T-cell (primary cell): ENCODE measurements around the gene CHAMP1. TPM values are rescaled to one million over a fixed set of nuclear protein-coding genes. Genes with fewer than 3 reads are reported as not detected.

Experiments
- ATAC-seq, 4 experiments: fragments of 200-7000 bp in 3 of 4; fragments of 150-1000 bp in 1 of 4; cut with Tn5 transposase; replicated peaks in 1 of 4; 1 replicate in 3 of 4; 2 replicates in 1 of 4; pipeline ENCODE4 v1.10.0; 2021; ENCODE audit warnings: moderate library complexity in 3 of 4, mild to moderate bottlenecking in 2 of 4, moderate number of reproducible peaks in 1 of 4
- CTCF ChIA-PET, 2 donors: fragments of 300-600 bp; sonication (Branson Sonifier 250); formaldehyde crosslinking; loops; one replicate each; lab custom pipeline; 2022; ENCODE audit warnings: antibody characterized with exemption in 2 of 2; lab: Charles Lee
- POLR2A ChIA-PET, 2 donors: fragments of 300-600 bp; sonication (Branson Sonifier 250); formaldehyde crosslinking; loops; one replicate each; lab custom pipeline; 2022; ENCODE audit warnings: antibody characterized with exemption in 2 of 2; lab: Charles Lee
- DNase-seq, 35 experiments: peaks; one replicate each; pipeline versions ENCODE4 v3.0.0 to v3.0.0-alpha.2; 2013 to 2023
- H3K27ac ChIP-seq: one replicate; pipeline ENCODE4 v1.5.1; 2013; ENCODE audit warnings: low read length
- H3K27me3 ChIP-seq, 2 experiments: replicated peaks in 1 of 2; 1 replicate in 1 of 2; 2 replicates in 1 of 2; pipeline versions ENCODE4 v1.6.1 to v1.7.0; 2013; ENCODE audit warnings: low read length in 1 of 2, mixed read lengths in 1 of 2; ENCODE audit not compliant: control insufficient read depth in 2 of 2, insufficient read depth in 2 of 2; ENCODE audit errors: extremely low read depth in 1 of 2
- H3K36me3 ChIP-seq, 2 donors: 1 replicate in 1 of 2; 2 replicates in 1 of 2; pipeline versions ENCODE4 v1.6.1 to v1.7.0; 2013; ENCODE audit warnings: low read length in 1 of 2; ENCODE audit not compliant: control insufficient read depth in 2 of 2, insufficient read depth in 1 of 2; ENCODE audit errors: extremely low read depth in 1 of 2
- H3K4me1 ChIP-seq, 2 experiments: 1 replicate in 1 of 2; 2 replicates in 1 of 2; pipeline versions ENCODE4 v1.6.1 to v1.7.0; 2013; ENCODE audit warnings: low read length in 2 of 2, mixed read lengths in 1 of 2; ENCODE audit not compliant: insufficient read depth in 2 of 2, control insufficient read depth in 1 of 2; ENCODE audit errors: extremely low read depth in 1 of 2
- H3K4me3 ChIP-seq, 2 donors: 1 replicate in 1 of 2; 2 replicates in 1 of 2; pipeline versions ENCODE4 v1.5.1 to v1.7.0; 2013; ENCODE audit warnings: mild to moderate bottlenecking in 2 of 2, low read length in 1 of 2, moderate library complexity in 1 of 2; ENCODE audit not compliant: control insufficient read depth in 1 of 2; ENCODE audit errors: extremely low read depth in 1 of 2
- H3K9me3 ChIP-seq: 2 replicates; pipeline ENCODE4 v1.7.0; 2013
- H3K27ac Mint-ChIP-seq, 2 donors: one replicate each; pipeline ENCODE4 v1.8.0; 2020 to 2021; ENCODE audit warnings: mild to moderate bottlenecking in 2 of 2, mixed read lengths in 2 of 2
- H3K27me3 Mint-ChIP-seq, 2 donors: one replicate each; pipeline ENCODE4 v1.8.0; 2021 to 2022; ENCODE audit warnings: mixed read lengths in 2 of 2
- H3K36me3 Mint-ChIP-seq: one replicate; pipeline ENCODE4 v1.8.0; 2021; ENCODE audit warnings: mixed read lengths
- H3K4me1 Mint-ChIP-seq, 3 donors: one replicate each; pipeline ENCODE4 v1.8.0; 2020 to 2022; ENCODE audit warnings: mixed read lengths in 3 of 3, mild to moderate bottlenecking in 1 of 3
- H3K4me3 Mint-ChIP-seq, 3 donors: one replicate each; pipeline ENCODE4 v1.8.0; 2020 to 2022; ENCODE audit warnings: mild to moderate bottlenecking in 3 of 3, mixed read lengths in 3 of 3, moderate library complexity in 3 of 3
- H3K9me3 Mint-ChIP-seq, 3 donors: one replicate each; pipeline ENCODE4 v1.8.0; 2020 to 2022; ENCODE audit warnings: mixed read lengths in 3 of 3
- WGBS: methylation state at CpG from one replicate; pipeline ENCODE4 v1.1.5; 2013; ENCODE audit warnings: missing lambda C conversion rate; ENCODE audit not compliant: insufficient coverage; 5-methylcytosine and 5-hydroxymethylcytosine counted together
- total RNA-seq, 35 experiments: library from RNA in 6 of 35; stranded (reverse) in 6 of 35; fragments of 120-200 nt in 1 of 35; gene quantifications; one replicate each; pipeline versions ENCODE4 v1.2.1 to v1.2.4 and lab custom pipeline; 2013 to 2026

Gene CHAMP1
- total RNA-seq, 5 donors from 2014 or later (not counting 1 experiment from before 2014, with no cell fraction given), result 14.0 to 21.7 (median 18.0) TPM

GRCh38 chr13:114282041-114282670 lies 32.1 kb upstream of the CHAMP1 start:
- peak in 31 of 35 experiments; percentile 10 to 85 (median 69) for DNase-seq
- ChIA-PET POLR2A (interaction anchor here in 1 of 2 donors (0.6 kb wide), 1 partner anchor 1007 kb away, joined by 7 read pairs; no protein-coding TSS in a partner anchor), CTCF (interaction anchor here in 1 of 2 donors (0.8 to 1.4 kb wide), 2 partner anchors 14 to 56 kb away, joined by 3 read pairs; no protein-coding TSS in a partner anchor)
- H3K4me3 Mint-ChIP-seq, result peak overlapping the region; percentile 83 to 91 (median 89)
- no peaks in the 10 kb centered on the region for H3K9me3 Mint-ChIP-seq
- peaks cover 55 to 60% (median 59%) of the 10 kb centered on the region in 3 donors for H3K4me1 Mint-ChIP-seq
- H3K9me3 ChIP-seq, result no peaks in the 10 kb centered on the region
- H3K36me3 ChIP-seq, result peaks cover 0 to 17% of the 10 kb centered on the region in 2 donors
- peak overlapping the region; percentile 86 to 89 for H3K27ac Mint-ChIP-seq
- H3K27me3 ChIP-seq, result no peaks in the 10 kb centered on the region
- peak; percentile 70 to 75 (median 72) for ATAC-seq
- no peaks in the 10 kb centered on the region for H3K27me3 Mint-ChIP-seq
- WGBS, result 0% methylated on average over 33 of the region's 50 CpGs
- peaks cover 32% of the 10 kb centered on the region for H3K36me3 Mint-ChIP-seq
- H3K27ac ChIP-seq, result peak overlapping the region; percentile 35
- H3K4me3 ChIP-seq, result peak overlapping the region; percentile 66 to 68
- peaks cover 32 to 33% of the 10 kb centered on the region in 2 experiments for H3K4me1 ChIP-seq

- POLR2A ChIA-PET, result no interaction called here
- ATAC-seq, result no peak
- no peaks in the 10 kb centered on the region for H3K9me3 Mint-ChIP-seq
These were observed 30.7 kb upstream of the CHAMP1 start for GRCh38 chr13:114283576-114283975.

GRCh38 chr13:114284680-114285079 lies 29.6 kb upstream of the CHAMP1 start:
- Mint-ChIP-seq H3K27me3 (no peaks in the 10 kb centered on the region), H3K4me1 (peaks cover 48 to 53% (median 49%) of the 10 kb centered on the region in 3 donors), H3K27ac (no peak overlapping the region), H3K4me3 (peak overlapping the region in 2 of 3 donors; percentile 6 to 39), H3K36me3 (peaks cover 42% of the 10 kb centered on the region), H3K9me3 (no peaks in the 10 kb centered on the region)
- no peak for DNase-seq
- no peaks in the 10 kb centered on the region for H3K27me3 ChIP-seq
- no CpG with 5 or more reads among the region's 8 CpGs for WGBS
- no peak for ATAC-seq
- no peaks in the 10 kb centered on the region for H3K9me3 ChIP-seq
- H3K27ac ChIP-seq, result no peak overlapping the region
- ChIA-PET POLR2A (no interaction called here), CTCF (no interaction called here)
- no peak overlapping the region for H3K4me3 ChIP-seq
- peaks cover 18 to 26% of the 10 kb centered on the region in 2 experiments for H3K4me1 ChIP-seq
- peaks cover 4 to 35% of the 10 kb centered on the region in 2 donors for H3K36me3 ChIP-seq

More at GRCh38 chr13:114283576-114283975, 30.7 kb upstream of the CHAMP1 start:
- no peaks in the 10 kb centered on the region for H3K27me3 ChIP-seq
- Mint-ChIP-seq H3K36me3 (peaks cover 37% of the 10 kb centered on the region), H3K4me1 (peaks cover 55 to 59% (median 58%) of the 10 kb centered on the region in 3 donors), H3K4me3 (peak overlapping the region; percentile 48 to 67 (median 61)), H3K27me3 (no peaks in the 10 kb centered on the region), H3K27ac (peak overlapping the region; percentile 24 to 60)
- no peak overlapping the region for H3K4me3 ChIP-seq
- no peak for DNase-seq
- no peaks in the 10 kb centered on the region for H3K9me3 ChIP-seq
- CTCF ChIA-PET, result no interaction called here
- peaks cover 0 to 29% of the 10 kb centered on the region in 2 donors for H3K36me3 ChIP-seq
- WGBS, result 100% methylated on average over 1 of the region's 3 CpGs
- H3K27ac ChIP-seq, result no peak overlapping the region
- H3K4me1 ChIP-seq, result peaks cover 29 to 32% of the 10 kb centered on the region in 2 experiments

- peaks cover 43 to 47% (median 43%) of the 10 kb centered on the region in 3 donors for H3K4me1 Mint-ChIP-seq
- Histone ChIP-seq H3K27ac (no peak overlapping the region), H3K36me3 (peaks cover 4 to 41% of the 10 kb centered on the region in 2 donors), H3K27me3 (no peaks in the 10 kb centered on the region), H3K9me3 (no peaks in the 10 kb centered on the region), H3K4me3 (no peak overlapping the region), H3K4me1 (peaks cover 13 to 23% of the 10 kb centered on the region in 2 experiments)
- ATAC-seq, result no peak
- H3K27me3 Mint-ChIP-seq, result no peaks in the 10 kb centered on the region
- ChIA-PET POLR2A (no interaction called here), CTCF (no interaction called here)
- peaks cover 43% of the 10 kb centered on the region for H3K36me3 Mint-ChIP-seq
- no peak for DNase-seq
- peak overlapping the region in 1 of 2 donors; percentile 3 for H3K27ac Mint-ChIP-seq
- peak overlapping the region in 2 of 3 donors; percentile 6 to 39 for H3K4me3 Mint-ChIP-seq
- WGBS, result 100% methylated on average over 2 of the region's 4 CpGs
- H3K9me3 Mint-ChIP-seq, result no peaks in the 10 kb centered on the region
These were observed 29.0 kb upstream of the CHAMP1 start for GRCh38 chr13:114285166-114285808.

- CTCF ChIA-PET, result interaction anchor here in 1 of 2 donors (0.7 kb wide), 1 partner anchor 12 kb away, joined by 3 read pairs; no protein-coding TSS in a partner anchor
- Histone ChIP-seq H3K4me3 (no peak overlapping the region), H3K4me1 (peaks cover 10 to 15% of the 10 kb centered on the region in 2 experiments), H3K27ac (no peak overlapping the region), H3K27me3 (no peaks in the 10 kb centered on the region), H3K36me3 (peaks cover 8 to 54% of the 10 kb centered on the region in 2 donors), H3K9me3 (no peaks in the 10 kb centered on the region)
- POLR2A ChIA-PET, result no interaction called here
- no peaks in the 10 kb centered on the region for H3K27me3 Mint-ChIP-seq
- no peak overlapping the region for H3K27ac Mint-ChIP-seq
- DNase-seq (no peak), ATAC-seq (no peak)
- peaks cover 35 to 41% (median 37%) of the 10 kb centered on the region in 3 donors for H3K4me1 Mint-ChIP-seq
- 99% methylated on average over 8 of the region's 8 CpGs for whole genome bisulfite sequencing
- no peak overlapping the region for H3K4me3 Mint-ChIP-seq
- H3K9me3 Mint-ChIP-seq, result no peaks in the 10 kb centered on the region
- H3K36me3 Mint-ChIP-seq, result peaks cover 51% of the 10 kb centered on the region
These were observed 27.5 kb upstream of the CHAMP1 start for GRCh38 chr13:114286808-114287207.

- Histone ChIP-seq H3K36me3 (peaks cover 8 to 64% of the 10 kb centered on the region in 2 donors), H3K9me3 (no peaks in the 10 kb centered on the region), H3K27ac (no peak overlapping the region), H3K4me3 (no peak overlapping the region), H3K27me3 (no peaks in the 10 kb centered on the region), H3K4me1 (peaks cover 2 to 11% of the 10 kb centered on the region in 2 experiments)
- Mint-ChIP-seq H3K27ac (peak overlapping the region in 1 of 2 donors; percentile 70), H3K36me3 (peaks cover 55% of the 10 kb centered on the region), H3K4me3 (no peak overlapping the region), H3K4me1 (peaks cover 29 to 41% (median 31%) of the 10 kb centered on the region in 3 donors), H3K27me3 (no peaks in the 10 kb centered on the region), H3K9me3 (no peaks in the 10 kb centered on the region)
- ChIA-PET CTCF (no interaction called here), POLR2A (no interaction called here)
- ATAC-seq, result no peak
- 99% methylated on average over 8 of the region's 8 CpGs for WGBS
- DNase-seq, result no peak
These were observed 26.1 kb upstream of the CHAMP1 start for GRCh38 chr13:114288157-114288591.
